GM21423 (cell line): ENCODE data around the gene ATE1.
A peak's percentile ranks its signal among the peaks of the same experiment; 100 is the strongest.
"Not testable (repeated sequence)": the region's sequence is repeated elsewhere in the genome, so short reads cannot be mapped to it uniquely, and the experiment has no call there.

Experiments
- ATAC-seq: cut with Tn5 transposase; IDR thresholded peaks from one replicate; pipeline ENCODE4 v1.9.1; 2021; ENCODE audit warnings: mild to moderate bottlenecking, moderate library complexity; ENCODE audit not compliant: unreplicated experiment

Gene ATE1

GRCh38 chr10:121930268-121931085 lies 2.6 kb upstream of the ATE1 start:
- ATAC-seq, result not testable (repeated sequence)

- not testable (repeated sequence) for ATAC-seq
Observed at GRCh38 chr10:121929585-121930267, 1.9 kb upstream of the ATE1 start.

DNA sequence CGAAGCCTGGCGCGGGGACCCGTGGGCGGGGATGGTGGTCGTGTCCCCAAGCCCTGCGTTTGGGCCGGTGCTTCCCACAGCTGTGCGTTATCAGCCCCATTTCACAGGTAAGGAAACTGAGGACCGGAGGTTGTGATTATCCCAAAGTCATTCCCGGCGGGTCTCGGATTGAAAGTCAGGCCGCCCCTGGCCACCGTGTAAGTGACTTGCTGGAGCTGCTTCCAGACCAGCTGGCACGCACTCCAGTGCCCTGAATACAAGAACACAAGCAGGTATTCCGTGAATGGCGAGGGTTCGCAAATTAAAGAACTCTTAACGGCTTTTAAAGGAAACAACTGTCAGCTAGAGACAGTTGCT lies 675 bp upstream of the ATE1 start:
- peak; percentile 8 for ATAC-seq

GRCh38 chr10:121927318-121927840 lies 452 bp downstream of the ATE1 start:
- peak; percentile 39 for ATAC-seq

- peak; percentile 7 for ATAC-seq
Observed at GRCh38 chr10:121926671-121927317, 1.0 kb downstream of the ATE1 start.

DNA sequence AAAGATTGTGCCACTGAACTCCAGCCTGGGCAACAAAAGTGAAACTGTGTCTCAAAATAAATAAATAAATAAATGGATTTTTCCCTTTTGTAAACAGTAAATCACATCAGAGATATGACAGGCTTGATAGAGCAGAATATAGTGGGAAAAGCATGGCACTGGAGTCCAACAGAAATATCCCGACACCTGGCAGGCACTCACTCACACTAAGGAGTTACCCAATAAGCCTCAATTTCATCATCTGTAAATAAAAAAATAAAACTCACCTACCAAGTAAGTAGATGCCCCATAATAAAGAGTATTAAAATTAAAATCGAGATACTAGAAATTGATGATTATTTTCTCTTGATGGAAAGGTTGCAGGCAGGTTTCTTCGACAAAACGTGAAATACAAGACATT lies 1.7 kb downstream of the ATE1 start:
- ATAC-seq, result no peak

DNA sequence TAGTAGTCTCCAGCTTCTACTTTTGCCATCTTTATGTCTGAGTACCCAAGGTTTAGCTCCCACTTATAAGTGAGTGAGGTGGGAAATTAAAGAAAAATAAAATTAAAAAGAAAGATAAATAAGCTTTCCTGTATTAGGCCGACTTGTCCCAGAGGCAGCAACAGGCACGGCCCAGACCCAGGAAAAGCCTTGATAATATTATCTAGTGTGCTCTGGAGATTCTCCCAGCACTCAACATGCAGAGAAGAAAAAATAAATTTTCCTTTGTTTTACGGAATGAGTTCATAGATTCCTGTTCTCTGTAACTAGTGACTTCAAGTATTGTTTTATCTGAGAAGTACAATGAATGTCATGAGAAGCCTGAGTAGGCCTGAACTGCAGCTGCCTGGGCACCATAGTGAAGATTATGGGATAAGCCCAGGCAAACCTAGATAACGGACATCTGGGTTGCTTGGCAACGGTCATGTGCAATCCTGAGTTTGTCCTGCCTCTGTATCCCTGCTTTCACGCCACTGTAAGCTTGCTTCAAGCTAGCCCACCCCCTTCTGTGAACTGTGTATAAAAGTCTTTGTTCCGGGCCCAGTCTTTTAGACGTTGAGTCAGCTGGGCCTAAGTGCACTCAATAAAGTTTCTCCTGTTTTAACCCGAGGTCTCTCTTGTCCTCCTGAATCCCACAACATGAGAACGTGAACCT lies 6.4 kb downstream of the ATE1 start:
- no peak for ATAC-seq

- ATAC-seq, result no peak
Observed at GRCh38 chr10:121919666-121920065, 8.2 kb downstream of the ATE1 start.

DNA sequence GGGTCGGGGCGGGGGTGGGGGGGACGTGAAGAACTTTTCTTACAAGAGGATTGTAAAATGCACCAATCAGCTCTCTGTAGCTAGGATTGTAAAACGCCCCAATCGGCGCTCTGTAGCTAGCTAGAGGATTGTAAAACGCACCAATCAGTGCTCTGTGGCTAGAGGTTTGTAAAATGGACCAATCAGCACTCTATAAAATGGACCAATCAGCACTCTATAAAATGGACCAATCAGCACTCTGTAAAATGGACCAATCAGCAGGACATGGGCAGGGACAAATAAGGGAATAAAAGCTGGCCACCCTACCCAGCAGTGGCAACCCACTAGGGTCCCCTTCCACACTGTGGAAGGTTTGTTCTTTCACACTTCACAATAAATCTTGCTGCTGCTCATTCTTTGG lies 9.0 kb downstream of the ATE1 start:
- ATAC-seq, result not testable (repeated sequence)

DNA sequence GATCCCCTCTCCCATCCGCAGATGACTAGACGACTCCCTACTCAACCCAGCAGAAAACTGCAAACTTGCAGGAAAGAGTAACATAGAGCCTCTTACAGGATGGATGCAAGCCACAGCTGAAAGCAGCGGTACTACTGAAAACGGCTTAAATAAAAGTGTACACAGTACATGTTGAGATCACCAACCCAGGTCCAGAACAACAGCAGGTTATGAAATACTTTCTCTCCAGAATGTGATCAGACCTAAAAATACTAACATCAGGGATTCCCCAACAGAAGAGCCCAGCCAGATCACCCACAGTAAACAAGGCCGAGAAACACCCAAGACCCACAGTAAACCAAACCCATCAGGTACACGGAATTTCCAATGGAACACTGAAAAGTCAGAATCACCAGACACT lies 13.2 kb downstream of the ATE1 start:
- ATAC-seq, result no peak

- no peak for ATAC-seq
Observed at GRCh38 chr10:121911421-121911697, 16.5 kb downstream of the ATE1 start.

- ATAC-seq, result no peak
Observed at GRCh38 chr10:121910673-121911420, 17.0 kb downstream of the ATE1 start.

DNA sequence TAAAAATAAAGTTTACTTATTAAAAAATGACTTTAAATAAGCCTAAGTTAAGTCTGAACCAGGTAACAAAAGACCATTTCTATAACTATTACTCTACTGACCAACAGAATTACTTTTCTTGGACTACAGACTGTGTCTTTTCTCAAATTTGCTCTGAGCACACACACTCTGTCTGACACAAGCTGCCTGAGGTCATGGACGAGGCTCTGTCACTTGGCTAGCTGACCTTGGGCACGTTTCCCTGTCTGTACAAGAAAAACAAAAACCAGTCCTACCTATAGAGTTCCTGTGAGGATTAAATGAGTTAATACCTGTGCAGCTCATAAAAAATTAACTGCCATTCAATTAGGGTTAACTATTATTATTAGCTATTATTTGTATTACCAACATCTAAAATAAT lies 22.9 kb downstream of the ATE1 start:
- ATAC-seq, result no peak

DNA sequence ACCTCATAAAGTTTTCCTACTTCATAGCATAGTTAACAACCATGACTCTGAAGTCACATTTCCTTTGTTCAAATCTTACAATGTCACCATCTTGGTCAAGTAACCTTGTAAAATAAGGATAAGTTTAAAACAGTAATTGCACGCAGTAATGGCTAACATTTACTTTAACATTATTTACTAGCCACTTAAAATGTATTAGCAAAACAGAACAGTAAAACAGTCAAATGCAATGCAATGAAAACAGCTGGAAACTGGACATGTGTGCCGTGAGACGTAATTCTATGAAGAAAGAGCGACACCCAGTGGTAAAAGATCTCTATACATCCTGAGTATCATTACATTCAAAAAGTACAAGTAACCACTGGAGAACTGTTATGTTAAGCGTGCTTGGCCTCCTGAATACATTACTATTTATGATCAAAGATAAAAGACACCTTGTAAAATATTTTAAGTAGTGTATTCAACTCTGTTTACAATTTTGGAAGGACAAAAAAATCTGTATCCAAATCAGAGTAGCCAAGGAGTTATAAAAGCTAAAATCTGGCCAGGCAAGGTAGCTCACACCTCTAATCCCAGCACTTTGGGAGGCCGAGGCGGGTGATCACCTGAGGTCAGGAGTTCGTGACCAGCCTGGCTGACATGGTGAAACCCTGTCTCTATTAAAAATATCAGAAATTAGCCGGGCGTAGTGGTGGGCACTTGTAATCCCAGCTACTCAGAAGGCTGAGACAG lies 27.2 kb downstream of the ATE1 start:
- ATAC-seq, result peak; percentile 83

DNA sequence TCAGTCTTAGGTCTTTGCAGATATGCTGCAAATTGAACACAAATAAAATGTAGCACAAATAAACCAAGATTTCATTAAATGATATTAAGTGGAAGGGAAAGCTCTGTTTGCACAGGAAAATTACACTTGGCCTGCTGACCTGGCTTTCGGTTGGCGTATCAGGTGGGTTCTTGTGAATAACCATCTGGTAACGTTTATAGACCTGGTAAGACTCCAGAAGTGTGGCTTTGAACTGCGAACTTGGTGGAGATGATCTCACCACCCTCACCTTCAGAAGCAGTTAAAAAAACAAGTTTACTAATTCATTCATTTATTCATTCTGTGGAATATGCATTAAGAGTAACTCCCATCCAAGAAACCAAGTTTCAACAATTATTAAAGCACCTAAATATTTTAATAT lies 28.1 kb downstream of the ATE1 start:
- no peak for ATAC-seq

DNA sequence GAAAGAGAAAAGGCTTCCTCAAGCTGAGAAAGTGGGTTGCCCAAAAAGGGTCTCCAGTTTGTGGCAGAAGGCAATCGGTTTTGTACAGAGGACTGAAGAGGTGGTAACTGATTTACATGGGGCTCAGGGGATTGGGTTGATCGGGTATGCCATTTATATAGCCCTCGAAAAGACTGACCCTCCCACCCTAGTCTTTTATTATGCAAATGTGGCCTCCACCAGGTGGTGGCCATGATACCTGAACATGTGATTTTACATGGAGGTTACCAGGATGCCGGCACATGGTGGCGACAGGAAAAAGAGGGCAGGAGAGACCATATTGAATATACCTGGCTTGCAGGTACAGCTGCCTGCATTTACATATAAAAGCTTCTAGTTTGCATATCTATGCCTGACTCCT lies 36.7 kb downstream of the ATE1 start:
- ATAC-seq, result no peak

- no peak for ATAC-seq
Observed at GRCh38 chr10:121889212-121889611, 38.6 kb downstream of the ATE1 start.

DNA sequence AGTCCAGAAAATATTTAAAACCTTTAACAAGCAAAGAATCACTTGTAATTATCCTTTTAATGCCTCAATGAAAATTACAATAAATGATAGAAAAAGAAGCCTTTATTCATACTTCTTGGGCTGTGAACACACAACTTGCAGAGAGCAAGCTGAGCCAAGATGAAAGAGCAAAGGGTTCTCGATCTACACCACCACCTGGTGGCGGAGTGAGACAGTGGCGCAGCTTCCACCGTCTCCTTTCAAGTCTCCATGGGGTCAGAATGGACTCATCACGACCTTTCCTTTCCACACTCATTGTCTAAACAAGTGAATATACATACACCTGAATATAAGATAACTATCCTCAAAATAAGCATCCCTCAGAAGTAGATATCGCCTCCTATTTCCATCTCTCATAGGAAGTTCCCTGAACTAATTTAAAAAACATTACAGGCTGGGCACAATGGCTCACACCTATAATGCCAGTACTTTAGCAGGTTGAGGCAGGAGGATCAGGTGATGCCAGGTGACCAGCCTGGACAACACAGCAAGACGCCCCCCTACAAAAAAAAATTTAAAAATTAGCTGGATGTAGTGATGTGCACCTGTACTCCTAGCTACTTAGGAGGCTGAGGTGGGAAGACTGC lies 40.7 kb downstream of the ATE1 start:
- peak; percentile 83 for ATAC-seq

- no peak for ATAC-seq
Observed at GRCh38 chr10:121886181-121886580, 41.6 kb downstream of the ATE1 start.

DNA sequence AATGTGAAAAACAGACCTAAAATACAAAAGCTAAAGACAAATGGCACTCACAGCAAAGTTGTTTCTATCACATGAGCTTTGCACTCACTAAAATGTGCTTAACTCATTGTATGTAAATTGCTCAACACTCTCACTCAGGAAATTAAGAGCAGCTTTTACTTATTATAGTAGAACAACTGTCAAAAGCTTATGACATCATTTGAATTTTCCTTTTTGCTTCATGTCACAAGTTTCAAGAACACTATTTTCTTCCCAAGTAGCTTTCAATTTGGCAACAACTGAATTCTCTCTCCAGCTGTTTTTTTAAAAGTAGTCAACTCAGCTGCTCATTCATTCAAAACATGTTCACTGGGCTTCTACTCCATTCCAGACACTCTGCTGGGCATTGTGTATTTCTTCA lies 46.9 kb downstream of the ATE1 start:
- ATAC-seq, result no peak
